Tibial nerve (tissue), 4 donors: Measurements from ENCODE around the gene VILL. TPM values are rescaled to one million over a fixed set of nuclear protein-coding genes. Genes with fewer than 3 reads are reported as not detected.
A peak's percentile ranks its signal among the peaks of the same experiment; 100 is the strongest.

Experiments
- DNase-seq, 2 donors: peaks; one replicate each; pipeline ENCODE4 v3.0.0-alpha.2; 2019; ENCODE audit warnings: low spot score in 2 of 2
- H3K27ac ChIP-seq, 4 donors: fragments of 200-600 bp; sonication (generic) in 3 of 4; one replicate each; pipeline ENCODE4 v1.5.1; 2017 to 2019; ENCODE audit warnings: mild to moderate bottlenecking in 1 of 4
- H3K27me3 ChIP-seq, 2 donors: fragments of 200-600 bp; sonication (generic) in 1 of 2; one replicate each; pipeline versions ENCODE4 v1.5.1 to v1.6.0; 2017 to 2019
- H3K36me3 ChIP-seq, 3 donors: fragments of 200-600 bp; sonication (generic); one replicate each; pipeline ENCODE4 v1.5.1; 2018 to 2019
- H3K4me1 ChIP-seq, 4 donors: fragments of 200-600 bp; sonication (generic) in 3 of 4; one replicate each; pipeline ENCODE4 v1.5.1; 2017 to 2019
- H3K4me3 ChIP-seq, 4 donors: fragments of 200-600 bp; sonication (generic) in 3 of 4; one replicate each; pipeline ENCODE4 v1.5.1; 2017 to 2019; ENCODE audit warnings: mild to moderate bottlenecking in 1 of 4, moderate library complexity in 1 of 4
- H3K9me3 ChIP-seq, 4 donors: fragments of 200-600 bp; sonication (generic) in 3 of 4; one replicate each; pipeline ENCODE4 v1.5.1; 2017 to 2019
- CTCF ChIP-seq, 5 experiments: fragments of 200-600 bp in 3 of 5; fragments of 450-650 bp in 2 of 5; sonication (generic) in 3 of 5; IDR thresholded peaks; one replicate each; pipeline ENCODE4 v1.5.1; 2016 to 2019; ENCODE audit warnings: antibody characterized with exemption in 5 of 5, mild to moderate bottlenecking in 3 of 5, moderate library complexity in 2 of 5
- EP300 ChIP-seq, 2 donors: sonication (generic); formaldehyde crosslinking; IDR thresholded peaks; one replicate each; pipeline ENCODE4 v1.6.1; 2017; ENCODE audit warnings: antibody characterized with exemption in 2 of 2, mild to moderate bottlenecking in 1 of 2
- POLR2A ChIP-seq, 2 donors: fragments of 450-650 bp; IDR thresholded peaks; one replicate each; pipeline ENCODE4 v1.6.1; 2017; ENCODE audit warnings: antibody characterized with exemption in 2 of 2, mild to moderate bottlenecking in 2 of 2, moderate library complexity in 2 of 2
- WGBS, 2 donors: methylation state at CpG; one replicate each; pipeline ENCODE4 v1.1.5; 2018; 5-methylcytosine and 5-hydroxymethylcytosine counted together
- total RNA-seq, 4 donors: library from RNA; depleted of rRNA; stranded (reverse); fragments of >200 nt; gene quantifications; one replicate each; pipeline ENCODE4 v1.1.0, GENCODE V29; 2016

VILL gene
- total RNA-seq, 4 donors from 2014 or later: 13.6 to 16.5 (median 15.3) TPM

- peak in 1 of 2 donors; percentile 53 for DNase-seq
- WGBS, 2 donors: 4% methylated on average over 47 to 54 of the region's 67 CpGs
- H3K9me3 ChIP-seq: no peaks in the 10 kb centered on the region
- TF ChIP-seq EP300 (IDR thresholded peaks at IDR 0.05) (peak in 1 of 2 donors; percentile 3), CTCF (IDR thresholded peaks at IDR 0.05) (no peak)
- no peaks in the 10 kb centered on the region for H3K36me3 ChIP-seq
- H3K27me3 ChIP-seq: no peaks in the 10 kb centered on the region
- peak within 1 kb of the TSS in 2 of 4 donors; percentile 21 to 41 for H3K27ac ChIP-seq
- peaks cover 0 to 20% (median 6%) of the 10 kb centered on the region in 4 donors for H3K4me1 ChIP-seq
- H3K4me3 ChIP-seq: peak within 1 kb of the TSS; percentile 39 to 64 (median 46)
Measured at GRCh38 chr3:38039101-38039898, 48.7 kb downstream of the VILL start, which contains the start of gene DLEC1. TSS of gene DLEC1 (plus strand) at chr3:38039208. CDS start at chr3:38039226, 18 bp downstream.

DNA sequence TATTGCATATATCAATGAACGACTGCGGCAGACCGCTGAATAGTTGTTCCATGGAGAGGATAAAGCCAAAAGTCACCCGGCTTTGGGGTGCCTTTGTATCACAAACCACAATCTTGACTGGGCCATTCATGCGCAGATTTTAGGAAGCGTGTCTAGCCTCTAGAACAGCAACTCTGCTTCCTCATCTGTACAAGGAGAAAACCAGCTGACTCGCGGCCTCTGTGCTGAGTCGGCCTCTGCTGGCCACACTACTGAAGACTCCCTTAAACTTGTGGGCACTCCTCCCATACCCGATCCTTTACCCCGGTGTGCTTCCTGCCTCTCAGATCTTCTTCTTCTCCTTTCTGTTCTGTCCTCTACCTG lies 49.3 kb downstream of the VILL start:
- peak in 4 of 5 experiments; percentile 39 to 65 (median 48) for TF ChIP-seq CTCF (IDR thresholded peaks at IDR 0.05)
- no peak for TF ChIP-seq POLR2A (IDR thresholded peaks at IDR 0.05)
- peak in 1 of 2 donors; percentile 8 for TF ChIP-seq EP300 (IDR thresholded peaks at IDR 0.05)
- Histone ChIP-seq H3K27ac (peak overlapping the region in 1 of 4 donors; percentile 41), H3K9me3 (no peaks in the 10 kb centered on the region), H3K4me1 (peaks cover 0 to 20% (median 6%) of the 10 kb centered on the region in 4 donors), H3K27me3 (no peaks in the 10 kb centered on the region), H3K4me3 (peak overlapping the region; percentile 39 to 64 (median 46)), H3K36me3 (no peaks in the 10 kb centered on the region)
- peak in 1 of 2 donors; percentile 56 for DNase-seq
- 16 to 17% methylated on average over 11 of the region's 11 CpGs for WGBS, 2 donors

GRCh38 chr3:38040401-38040800 lies 49.8 kb downstream of the VILL start:
- no peak overlapping the region for H3K4me3 ChIP-seq
- no peak for DNase-seq
- no peaks in the 10 kb centered on the region for H3K9me3 ChIP-seq
- H3K27me3 ChIP-seq: no peaks in the 10 kb centered on the region
- peaks cover 0 to 20% (median 6%) of the 10 kb centered on the region in 4 donors for H3K4me1 ChIP-seq
- H3K36me3 ChIP-seq: no peaks in the 10 kb centered on the region
- 88 to 90% methylated on average over 5 of the region's 5 CpGs for WGBS, 2 donors
- H3K27ac ChIP-seq: no peak overlapping the region
- TF ChIP-seq CTCF (IDR thresholded peaks at IDR 0.05) (no peak), POLR2A (IDR thresholded peaks at IDR 0.05) (no peak)

GRCh38 chr3:38043486-38043885 lies 52.9 kb downstream of the VILL start:
- no peak overlapping the region for H3K27ac ChIP-seq
- TF ChIP-seq POLR2A (IDR thresholded peaks at IDR 0.05) (no peak), CTCF (IDR thresholded peaks at IDR 0.05) (no peak), EP300 (IDR thresholded peaks at IDR 0.05) (no peak)
- H3K9me3 ChIP-seq: no peaks in the 10 kb centered on the region
- DNase-seq: no peak
- H3K27me3 ChIP-seq: no peaks in the 10 kb centered on the region
- no peaks in the 10 kb centered on the region for H3K36me3 ChIP-seq
- WGBS, 2 donors: 61 to 64% methylated on average over 4 of the region's 4 CpGs
- H3K4me3 ChIP-seq: no peak overlapping the region
- H3K4me1 ChIP-seq: peaks cover 0 to 20% (median 6%) of the 10 kb centered on the region in 4 donors

DNA sequence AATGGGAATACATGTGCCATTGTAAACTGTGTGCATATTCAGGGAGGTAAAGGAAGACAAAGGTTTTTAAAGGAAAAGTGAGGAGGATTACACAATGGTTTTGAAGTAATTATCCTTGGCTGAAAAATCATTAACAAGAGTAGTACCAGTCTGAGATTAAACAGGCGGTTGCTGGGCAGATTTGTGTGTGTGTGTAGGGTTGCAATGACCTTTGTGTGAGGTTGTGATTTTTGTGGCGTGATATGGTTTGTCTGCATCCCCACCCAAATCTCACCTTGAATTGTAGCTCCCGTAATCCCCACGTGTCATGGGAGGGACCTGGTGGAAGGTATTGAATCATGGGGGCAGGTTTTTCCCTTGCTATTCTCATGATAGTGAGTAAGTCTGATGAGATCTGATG lies 55.4 kb downstream of the VILL start:
- Histone ChIP-seq H3K36me3 (no peaks in the 10 kb centered on the region), H3K27me3 (no peaks in the 10 kb centered on the region), H3K9me3 (no peaks in the 10 kb centered on the region), H3K27ac (no peak overlapping the region), H3K4me1 (no peaks in the 10 kb centered on the region), H3K4me3 (no peak overlapping the region)
- no peak for DNase-seq
- WGBS, 2 donors: 78 to 84% methylated on average over 4 of the region's 4 CpGs
- TF ChIP-seq POLR2A (IDR thresholded peaks at IDR 0.05): no peak
- no peak for TF ChIP-seq EP300 (IDR thresholded peaks at IDR 0.05)
